Upper lobe of left lung (tissue), 6 donors: ENCODE measurements around the gene FGF2. TPM values are rescaled to one million over a fixed set of nuclear protein-coding genes. Genes with fewer than 3 reads are reported as not detected.
"Not testable (repeated sequence)": the region's sequence is repeated elsewhere in the genome, so short reads cannot be mapped to it uniquely, and the experiment has no call there.

Source experiments
- ATAC-seq, 2 donors: fragments of 200-7000 bp; cut with Tn5 transposase; one replicate each; pipeline ENCODE4 v1.9.1; 2022; ENCODE audit warnings: mild to moderate bottlenecking in 2 of 2, moderate library complexity in 2 of 2; ENCODE audit not compliant: low FRiP score in 2 of 2
- DNase-seq, 2 donors: peaks; one replicate each; pipeline ENCODE4 v3.0.0-alpha.2; 2019 to 2020
- H3K27ac ChIP-seq, 4 donors: fragments of 200-600 bp; sonication (generic); one replicate each; pipeline ENCODE4 v1.5.1; 2016 to 2019
- H3K27me3 ChIP-seq, 4 donors: fragments of 200-600 bp; sonication (generic); one replicate each; pipeline ENCODE4 v1.5.1; 2017 to 2019
- H3K36me3 ChIP-seq, 4 donors: fragments of 200-600 bp; sonication (generic); one replicate each; pipeline ENCODE4 v1.5.1; 2016 to 2019
- H3K4me1 ChIP-seq, 4 donors: fragments of 200-600 bp; sonication (generic); one replicate each; pipeline ENCODE4 v1.5.1; 2018 to 2019
- H3K4me3 ChIP-seq, 4 donors: fragments of 200-600 bp; sonication (generic); one replicate each; pipeline ENCODE4 v1.5.1; 2017 to 2019; ENCODE audit warnings: mild to moderate bottlenecking in 2 of 4, moderate library complexity in 1 of 4
- H3K9me3 ChIP-seq, 4 donors: fragments of 200-600 bp; sonication (generic); one replicate each; pipeline ENCODE4 v1.5.1; 2018 to 2019
- CTCF ChIP-seq, 6 experiments: fragments of 450-650 bp in 4 of 6; fragments of 200-600 bp in 2 of 6; sonication (generic) in 2 of 6; IDR thresholded peaks; one replicate each; pipeline ENCODE4 v1.5.1; 2016 to 2019; ENCODE audit warnings: antibody characterized with exemption in 6 of 6
- EP300 ChIP-seq, 4 donors: sonication (generic); formaldehyde crosslinking; IDR thresholded peaks; one replicate each; pipeline ENCODE4 v1.5.1; 2017; ENCODE audit warnings: antibody characterized with exemption in 4 of 4, control low read depth in 2 of 4
- POLR2A ChIP-seq, 4 donors: fragments of 450-650 bp; IDR thresholded peaks; one replicate each; pipeline ENCODE4 v1.5.1; 2016 to 2017; ENCODE audit warnings: antibody characterized with exemption in 4 of 4, mild to moderate bottlenecking in 2 of 4
- POLR2AphosphoS5 ChIP-seq, 2 donors: sonication (generic); formaldehyde crosslinking; IDR thresholded peaks; one replicate each; pipeline ENCODE4 v1.5.1; 2017; ENCODE audit warnings: antibody characterized with exemption in 2 of 2
- WGBS, 2 donors: methylation state at CpG; one replicate each; pipeline ENCODE4 v1.1.5; 2017 to 2018; 5-methylcytosine and 5-hydroxymethylcytosine counted together
- total RNA-seq, 6 donors: library from RNA; depleted of rRNA in 4 of 6; stranded (reverse); fragments of >200 nt in 4 of 6; gene quantifications; one replicate each; pipeline versions ENCODE4 v1.1.0 to v1.2.1, GENCODE V29; 2016 to 2021
- donor health status: DM: no; HTN: no; CAD: no; lungs with moderate emphysema.
- donor health status: DM: no; HTN: yes; CAD: no; lungs with severe emphysema.

FGF2 gene
- total RNA-seq, 6 donors from 2014 or later = 1.2 to 15.7 (median 6.5) TPM

DNA sequence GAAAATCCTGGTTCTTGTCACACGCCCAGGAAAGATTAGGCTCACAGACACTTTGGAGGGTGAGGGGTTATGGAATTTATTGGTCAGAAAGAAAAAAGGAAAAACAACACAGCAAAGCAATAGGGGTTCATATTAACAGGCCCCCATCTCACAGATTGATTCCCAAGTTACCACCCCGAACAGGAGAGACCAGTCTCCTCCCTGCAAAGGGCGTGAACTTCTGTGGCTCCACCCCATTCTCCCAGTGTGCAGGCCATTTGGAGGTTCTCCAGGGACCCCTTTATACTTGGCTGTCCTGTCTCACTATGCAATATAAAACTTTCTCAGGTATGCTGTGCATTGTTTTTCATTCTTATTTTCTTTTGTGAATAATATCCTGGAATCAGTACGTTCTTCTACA is 7.4 kb downstream of the FGF2 start:
- DNase-seq = no peak
- Histone ChIP-seq H3K36me3 (no peaks in the 10 kb centered on the region), H3K27ac (no peak overlapping the region), H3K9me3 (no peaks in the 10 kb centered on the region), H3K27me3 (no peaks in the 10 kb centered on the region), H3K4me3 (no peak overlapping the region), H3K4me1 (no peaks in the 10 kb centered on the region)
- no peak for TF ChIP-seq POLR2A (IDR thresholded peaks at IDR 0.05)
- TF ChIP-seq POLR2AphosphoS5 (IDR thresholded peaks at IDR 0.05) = no peak
- no peak for TF ChIP-seq CTCF (IDR thresholded peaks at IDR 0.05)
- TF ChIP-seq EP300 (IDR thresholded peaks at IDR 0.05) = no peak
- ATAC-seq = no peak
- WGBS, 2 donors = 81 to 82% methylated on average over 4 of the region's 4 CpGs

DNA sequence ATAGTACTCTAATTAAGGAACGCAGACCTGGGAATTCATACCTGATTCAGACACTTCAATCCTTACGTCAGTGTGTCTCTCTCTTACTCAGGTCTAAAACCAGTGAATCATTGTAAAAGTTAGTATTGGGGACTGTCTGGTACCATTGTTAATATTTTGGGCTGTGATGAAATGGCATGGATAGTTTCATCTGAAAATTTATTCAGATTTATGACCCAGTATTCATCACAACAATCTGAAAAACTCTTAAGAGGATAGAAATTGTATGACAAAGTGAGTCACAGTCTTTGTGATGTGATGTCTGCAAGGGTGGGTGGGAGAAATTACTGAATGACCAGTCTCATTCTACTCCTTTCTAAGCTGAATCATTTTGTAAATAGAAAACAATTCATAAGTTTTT is 10.3 kb downstream of the FGF2 start:
- ATAC-seq = peak in 1 of 2 donors; percentile 82
- Histone ChIP-seq H3K4me1 (peaks cover 0 to 3% (median 1%) of the 10 kb centered on the region in 4 donors), H3K4me3 (no peak overlapping the region), H3K27me3 (no peaks in the 10 kb centered on the region), H3K9me3 (no peaks in the 10 kb centered on the region), H3K27ac (no peak overlapping the region), H3K36me3 (no peaks in the 10 kb centered on the region)
- no peak for TF ChIP-seq POLR2A (IDR thresholded peaks at IDR 0.05)
- TF ChIP-seq POLR2AphosphoS5 (IDR thresholded peaks at IDR 0.05) = no peak
- no peak for TF ChIP-seq CTCF (IDR thresholded peaks at IDR 0.05)
- no peak for TF ChIP-seq EP300 (IDR thresholded peaks at IDR 0.05)
- WGBS, 2 donors = 84 to 92% methylated on average over 2 of the region's 2 CpGs
- DNase-seq = no peak

GRCh38 chr4:122838034-122838433 is 11.4 kb downstream of the FGF2 start:
- peaks cover 0 to 6% (median 1%) of the 10 kb centered on the region in 4 donors for H3K4me1 ChIP-seq
- WGBS, 2 donors = 59 to 74% methylated on average over 1 of the region's 1 CpG
- no peak overlapping the region for H3K4me3 ChIP-seq
- no peaks in the 10 kb centered on the region for H3K27me3 ChIP-seq
- no peaks in the 10 kb centered on the region for H3K36me3 ChIP-seq
- H3K27ac ChIP-seq = no peak overlapping the region
- TF ChIP-seq POLR2A (IDR thresholded peaks at IDR 0.05) = no peak
- no peak for TF ChIP-seq EP300 (IDR thresholded peaks at IDR 0.05)
- ATAC-seq = no peak
- DNase-seq = no peak
- H3K9me3 ChIP-seq = no peaks in the 10 kb centered on the region

- WGBS, 2 donors = 81 to 87% methylated on average over 1 of the region's 1 CpG
- ATAC-seq (no peak), DNase-seq (no peak)
- no peaks in the 10 kb centered on the region for H3K9me3 ChIP-seq
- no peaks in the 10 kb centered on the region for H3K27me3 ChIP-seq
- no peak overlapping the region for H3K4me3 ChIP-seq
- no peak overlapping the region for H3K27ac ChIP-seq
- no peaks in the 10 kb centered on the region for H3K36me3 ChIP-seq
- peaks cover 0 to 7% (median 1%) of the 10 kb centered on the region in 4 donors for H3K4me1 ChIP-seq
- no peak for TF ChIP-seq POLR2AphosphoS5 (IDR thresholded peaks at IDR 0.05)
- TF ChIP-seq POLR2A (IDR thresholded peaks at IDR 0.05) = no peak
- TF ChIP-seq EP300 (IDR thresholded peaks at IDR 0.05) = no peak
- no peak for TF ChIP-seq CTCF (IDR thresholded peaks at IDR 0.05)
Measured at GRCh38 chr4:122842392-122842791, 15.8 kb downstream of the FGF2 start.

DNA sequence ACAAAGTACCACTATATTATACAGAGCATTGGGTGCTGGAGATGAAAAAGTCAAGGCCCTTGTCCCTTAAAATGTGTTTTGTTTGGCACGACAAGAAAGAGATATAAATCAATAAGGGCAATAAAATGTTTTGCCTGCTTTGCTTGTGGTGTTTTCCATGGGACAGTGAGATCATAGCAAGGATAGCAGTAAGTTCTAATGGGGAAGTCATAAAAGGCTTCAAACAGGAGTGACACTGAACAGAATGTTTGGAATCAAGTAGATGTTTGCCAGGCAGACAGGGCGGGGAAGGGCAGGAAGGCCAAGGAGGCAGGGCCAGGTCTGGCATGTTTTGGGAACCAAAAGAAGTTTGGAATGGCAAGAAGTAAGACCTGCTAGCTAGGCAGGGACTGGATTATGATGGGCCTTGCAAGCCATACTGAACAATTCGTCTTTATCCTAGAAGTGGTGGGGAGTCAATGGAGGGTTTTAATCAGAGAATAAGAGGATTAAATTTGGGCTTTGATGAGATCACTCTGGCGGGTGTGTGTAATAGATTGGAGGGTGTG is 16.4 kb downstream of the FGF2 start:
- DNase-seq = no peak
- Histone ChIP-seq H3K9me3 (no peaks in the 10 kb centered on the region), H3K27me3 (no peaks in the 10 kb centered on the region), H3K27ac (no peak overlapping the region), H3K4me1 (peaks cover 0 to 7% (median 1%) of the 10 kb centered on the region in 4 donors), H3K4me3 (no peak overlapping the region), H3K36me3 (no peaks in the 10 kb centered on the region)
- no peak for TF ChIP-seq POLR2A (IDR thresholded peaks at IDR 0.05)
- peak in 1 of 2 donors; percentile 47 for ATAC-seq
- 80 to 86% methylated on average over 4 of the region's 4 CpGs for WGBS, 2 donors

DNA sequence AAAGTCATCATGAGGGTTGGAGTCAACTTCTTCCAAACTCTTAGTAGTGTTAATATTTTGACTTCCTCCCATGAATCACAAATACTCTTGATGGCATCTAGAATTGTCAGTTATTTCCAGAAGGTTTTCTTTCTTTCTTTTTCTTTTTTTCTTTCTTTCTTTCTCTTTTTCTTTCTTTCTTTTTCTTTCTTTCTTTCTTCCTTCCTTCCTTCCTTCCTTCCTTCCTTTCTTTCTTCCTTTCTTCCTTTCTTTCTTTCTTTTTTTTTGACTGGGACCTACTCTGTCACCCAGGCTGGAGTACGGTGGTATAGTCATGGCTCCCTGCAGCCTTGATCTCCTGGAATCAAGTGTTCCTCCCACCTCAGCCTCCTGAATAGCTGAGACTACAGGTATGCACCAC is 17.8 kb downstream of the FGF2 start:
- not testable (repeated sequence) for DNase-seq, ATAC-seq, H3K27me3 ChIP-seq, H3K9me3 ChIP-seq, H3K4me3 ChIP-seq, H3K36me3 ChIP-seq, H3K4me1 ChIP-seq, H3K27ac ChIP-seq
- WGBS, 2 donors = 91 to 96% methylated on average over 1 of the region's 1 CpG
